ENCODE measurements around the gene LITAF. TPM values are rescaled to one million over a fixed set of nuclear protein-coding genes. Genes with fewer than 3 reads are reported as not detected.
A peak's percentile ranks its signal among the peaks of the same experiment; 100 is the strongest.

Gene LITAF
- total RNA-seq, 2 donors from 2014 or later, result 36.6 to 62.9 TPM

GRCh38 chr16:11520442-11520841 lies 66.3 kb downstream of the LITAF start:
- DNase-seq, result no peak
- no peaks in the 10 kb centered on the region for H3K4me1 Mint-ChIP-seq
- no peaks in the 10 kb centered on the region for H3K9me3 Mint-ChIP-seq
- Histone ChIP-seq H3K4me1 (ENCODE audit: control insufficient read depth, insufficient read depth, low read length) (no peaks in the 10 kb centered on the region), H3K4me3 (ENCODE audit: low read length) (no peak overlapping the region), H3K27ac (ENCODE audit: low read depth, low read length) (no peak overlapping the region), H3K27me3 (ENCODE audit: control insufficient read depth, insufficient read depth, low read length, poor library complexity, severe bottlenecking) (no peaks in the 10 kb centered on the region), H3K9me3 (ENCODE audit: control insufficient read depth, low read length) (no peaks in the 10 kb centered on the region), H3K9ac (ENCODE audit: extremely low read depth, low read length, poor library complexity, severe bottlenecking) (no peak overlapping the region), H3K36me3 (ENCODE audit: control insufficient read depth, insufficient read depth, low read length) (no peaks in the 10 kb centered on the region)
- TF ChIP-seq CTCF (conservative IDR thresholded peaks at IDR 0.05), result no peak
- no peak overlapping the region for H3K4me3 Mint-ChIP-seq
- H3K27ac Mint-ChIP-seq, result no peak overlapping the region
- H3K36me3 Mint-ChIP-seq (ENCODE audit: low read depth), result no peaks in the 10 kb centered on the region
- H3K27me3 Mint-ChIP-seq (ENCODE audit: insufficient read depth), result no peaks in the 10 kb centered on the region
- WGBS, 2 experiments (ENCODE audit: insufficient coverage in 1 of 2, insufficient read length in 1 of 2), result 93% methylated on average over 10 of the region's 10 CpGs; no CpG with 5 or more reads in 1 of the 2 experiments

DNA sequence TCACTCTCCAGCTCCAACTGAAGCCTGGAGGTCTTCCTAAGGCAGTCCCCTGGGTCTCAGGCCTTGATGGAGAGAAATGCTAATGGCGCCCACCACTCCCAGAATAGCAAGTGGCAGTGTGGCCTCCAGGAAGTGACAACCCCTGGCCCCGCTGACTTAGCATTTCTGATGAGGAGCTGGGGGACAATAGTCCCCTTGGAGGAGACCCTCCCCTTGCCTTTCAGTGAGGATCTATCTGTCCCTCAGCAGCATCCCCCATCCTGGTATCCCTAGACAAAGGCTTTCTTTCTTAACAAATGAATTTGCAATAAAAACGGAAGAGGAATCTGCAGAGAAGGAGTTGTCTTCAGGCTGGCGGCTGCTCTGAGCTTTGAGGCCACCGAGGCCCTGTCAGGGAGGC lies 68.8 kb downstream of the LITAF start:
- H3K27ac Mint-ChIP-seq, result no peak overlapping the region
- H3K27me3 Mint-ChIP-seq (ENCODE audit: insufficient read depth), result no peaks in the 10 kb centered on the region
- H3K4me1 Mint-ChIP-seq, result no peaks in the 10 kb centered on the region
- Histone ChIP-seq H3K9me3 (ENCODE audit: control insufficient read depth, low read length) (no peaks in the 10 kb centered on the region), H3K4me3 (ENCODE audit: low read length) (no peak overlapping the region), H3K4me1 (ENCODE audit: control insufficient read depth, insufficient read depth, low read length) (no peaks in the 10 kb centered on the region), H3K36me3 (ENCODE audit: control insufficient read depth, insufficient read depth, low read length) (no peaks in the 10 kb centered on the region), H3K27ac (ENCODE audit: low read depth, low read length) (peak overlapping the region; percentile 77), H3K27me3 (ENCODE audit: control insufficient read depth, insufficient read depth, low read length, poor library complexity, severe bottlenecking) (no peaks in the 10 kb centered on the region), H3K9ac (ENCODE audit: extremely low read depth, low read length, poor library complexity, severe bottlenecking) (no peak overlapping the region)
- no peak for TF ChIP-seq CTCF (conservative IDR thresholded peaks at IDR 0.05)
- H3K4me3 Mint-ChIP-seq, result no peak overlapping the region
- DNase-seq, result no peak
- H3K9me3 Mint-ChIP-seq, result no peaks in the 10 kb centered on the region
- 89 to 91% methylated on average over 5 of the region's 5 CpGs for WGBS, 2 experiments (ENCODE audit: insufficient coverage in 1 of 2, insufficient read length in 1 of 2)
- H3K36me3 Mint-ChIP-seq (ENCODE audit: low read depth), result no peaks in the 10 kb centered on the region

DNA sequence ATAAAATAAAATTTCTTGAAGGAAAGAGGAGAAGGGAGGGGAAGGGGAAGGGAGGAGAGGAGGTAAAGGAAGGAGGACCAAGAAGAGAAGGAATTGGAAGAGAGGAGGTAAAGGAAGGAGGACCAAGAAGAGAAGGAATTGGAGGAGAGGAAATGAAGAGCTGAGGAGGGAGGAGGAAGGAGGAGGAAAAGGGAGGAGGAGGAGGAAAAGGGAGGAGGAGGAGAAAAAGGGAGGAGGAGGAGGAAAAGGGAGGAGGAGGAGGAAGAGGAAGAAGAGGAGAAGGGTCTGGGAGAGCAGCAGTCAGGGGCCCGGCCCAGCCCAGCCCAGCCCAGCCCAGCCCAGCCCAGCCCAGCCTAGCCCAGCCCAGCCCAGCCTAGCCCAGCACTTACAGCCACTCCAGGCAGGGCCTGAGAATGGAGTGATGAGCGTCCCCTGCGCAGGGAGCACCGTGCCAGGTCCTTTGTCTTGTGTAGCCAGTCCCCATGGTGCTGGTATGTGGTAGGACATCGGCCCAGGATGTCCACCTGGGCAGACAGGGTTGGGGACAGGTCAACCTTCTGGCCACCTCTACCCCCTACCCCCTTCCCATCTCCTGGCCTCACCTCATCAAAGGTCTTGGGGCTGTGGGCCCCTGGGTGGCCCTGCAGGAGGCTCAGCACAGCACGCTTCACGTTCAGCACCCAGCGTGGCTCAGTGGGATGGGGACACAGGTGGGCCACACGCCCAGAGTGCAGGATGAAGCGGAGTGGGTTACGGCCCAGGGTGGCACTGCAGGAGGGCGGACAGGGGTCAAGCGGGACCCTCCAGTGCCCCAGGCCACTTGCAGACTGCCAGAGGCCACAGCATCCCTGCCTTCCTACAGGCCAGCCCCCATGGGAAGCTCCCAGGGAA lies 70.9 kb downstream of the LITAF start:
- no peak for DNase-seq
- Histone ChIP-seq H3K36me3 (ENCODE audit: control insufficient read depth, insufficient read depth, low read length) (no peaks in the 10 kb centered on the region), H3K4me1 (ENCODE audit: control insufficient read depth, insufficient read depth, low read length) (no peaks in the 10 kb centered on the region), H3K9me3 (ENCODE audit: control insufficient read depth, low read length) (no peaks in the 10 kb centered on the region), H3K27me3 (ENCODE audit: control insufficient read depth, insufficient read depth, low read length, poor library complexity, severe bottlenecking) (no peaks in the 10 kb centered on the region), H3K4me3 (ENCODE audit: low read length) (no peak overlapping the region), H3K9ac (ENCODE audit: extremely low read depth, low read length, poor library complexity, severe bottlenecking) (no peak overlapping the region), H3K27ac (ENCODE audit: low read depth, low read length) (no peak overlapping the region)
- Mint-ChIP-seq H3K27me3 (ENCODE audit: insufficient read depth) (no peaks in the 10 kb centered on the region), H3K27ac (no peak overlapping the region), H3K4me3 (no peak overlapping the region), H3K36me3 (ENCODE audit: low read depth) (no peaks in the 10 kb centered on the region), H3K9me3 (no peaks in the 10 kb centered on the region), H3K4me1 (no peaks in the 10 kb centered on the region)
- TF ChIP-seq CTCF (conservative IDR thresholded peaks at IDR 0.05), result no peak
- 84 to 90% methylated on average over 11 to 13 of the region's 13 CpGs for WGBS, 2 experiments (ENCODE audit: insufficient coverage in 1 of 2, insufficient read length in 1 of 2)
